Memory B cell (primary cell): ENCODE measurements around the gene SLC9A9.

Source experiments
- ATAC-seq: fragments of 150-1000 bp; cut with Tn5 transposase; 2 replicates; pipeline ENCODE4 v1.10.0; 2021; ENCODE audit warnings: low read depth, mild to moderate bottlenecking, moderate library complexity
- DNase-seq, 2 donors: peaks; one replicate each; pipeline ENCODE4 v3.0.0; 2022; ENCODE audit warnings: low spot score in 2 of 2
- H3K27ac Mint-ChIP-seq: one replicate; pipeline ENCODE4 v1.8.0; 2022; ENCODE audit warnings: mild to moderate bottlenecking, moderate library complexity, mixed read lengths
- H3K27me3 Mint-ChIP-seq: one replicate; pipeline ENCODE4 v1.8.0; 2022; ENCODE audit warnings: mixed read lengths
- H3K36me3 Mint-ChIP-seq: one replicate; pipeline ENCODE4 v1.8.0; 2022; ENCODE audit warnings: mild to moderate bottlenecking, mixed read lengths
- H3K4me1 Mint-ChIP-seq: one replicate; pipeline ENCODE4 v1.8.0; 2022; ENCODE audit warnings: mixed read lengths
- H3K4me3 Mint-ChIP-seq: one replicate; pipeline ENCODE4 v1.8.0; 2022; ENCODE audit warnings: mild to moderate bottlenecking, moderate library complexity, mixed read lengths
- H3K9me3 Mint-ChIP-seq: one replicate; pipeline ENCODE4 v1.8.0; 2022; ENCODE audit warnings: mixed read lengths

Gene SLC9A9

GRCh38 chr3:143604402-143605185 is 243.7 kb downstream of the SLC9A9 start:
- peak; percentile 94 for ATAC-seq
- H3K4me3 Mint-ChIP-seq: peak overlapping the region; percentile 0

GRCh38 chr3:143603774-143604173 is 244.5 kb downstream of the SLC9A9 start:
- Mint-ChIP-seq H3K27me3 (no peaks in the 10 kb centered on the region), H3K36me3 (peaks cover 3% of the 10 kb centered on the region), H3K4me1 (peaks cover 11% of the 10 kb centered on the region)

More at GRCh38 chr3:143604402-143605185, 243.7 kb downstream of the SLC9A9 start:
- Mint-ChIP-seq H3K27ac (peak overlapping the region; percentile 55), H3K4me1 (peaks cover 13% of the 10 kb centered on the region), H3K27me3 (no peaks in the 10 kb centered on the region), H3K9me3 (no peaks in the 10 kb centered on the region), H3K36me3 (peaks cover 3% of the 10 kb centered on the region)
- no peak for DNase-seq

GRCh38 chr3:143601723-143602484 is 246.4 kb downstream of the SLC9A9 start:
- ATAC-seq (no peak), DNase-seq (no peak)
- Mint-ChIP-seq H3K27me3 (no peaks in the 10 kb centered on the region), H3K27ac (no peak overlapping the region), H3K4me1 (peaks cover 11% of the 10 kb centered on the region), H3K9me3 (no peaks in the 10 kb centered on the region), H3K4me3 (no peak overlapping the region), H3K36me3 (peaks cover 3% of the 10 kb centered on the region)

More at GRCh38 chr3:143603774-143604173, 244.5 kb downstream of the SLC9A9 start:
- no peak for DNase-seq
- Mint-ChIP-seq H3K27ac (no peak overlapping the region), H3K4me3 (no peak overlapping the region), H3K9me3 (no peaks in the 10 kb centered on the region)
- ATAC-seq: no peak

GRCh38 chr3:143600756-143601718 is 247.2 kb downstream of the SLC9A9 start:
- Mint-ChIP-seq H3K4me1 (peaks cover 11% of the 10 kb centered on the region), H3K27me3 (no peaks in the 10 kb centered on the region), H3K36me3 (peaks cover 3% of the 10 kb centered on the region), H3K4me3 (no peak overlapping the region), H3K9me3 (no peaks in the 10 kb centered on the region), H3K27ac (no peak overlapping the region)
- ATAC-seq: no peak
- no peak for DNase-seq

- no peak overlapping the region for H3K27ac Mint-ChIP-seq
- peaks cover 4% of the 10 kb centered on the region for H3K4me1 Mint-ChIP-seq
- H3K36me3 Mint-ChIP-seq: no peaks in the 10 kb centered on the region
- H3K27me3 Mint-ChIP-seq: no peaks in the 10 kb centered on the region
- no peaks in the 10 kb centered on the region for H3K9me3 Mint-ChIP-seq
- DNase-seq (no peak), ATAC-seq (no peak)
- H3K4me3 Mint-ChIP-seq: no peak overlapping the region
Observed at GRCh38 chr3:143597774-143598652, 250.3 kb downstream of the SLC9A9 start.

- DNase-seq (no peak), ATAC-seq (no peak)
- Mint-ChIP-seq H3K4me3 (no peak overlapping the region), H3K27ac (no peak overlapping the region), H3K9me3 (no peaks in the 10 kb centered on the region), H3K4me1 (peaks cover 4% of the 10 kb centered on the region), H3K27me3 (no peaks in the 10 kb centered on the region), H3K36me3 (peaks cover under 1% of the 10 kb centered on the region)
Observed at GRCh38 chr3:143596957-143597642, 251.2 kb downstream of the SLC9A9 start.

GRCh38 chr3:143595456-143596077 is 252.7 kb downstream of the SLC9A9 start:
- no peak overlapping the region for H3K27ac Mint-ChIP-seq
- DNase-seq: no peak
- no peaks in the 10 kb centered on the region for H3K9me3 Mint-ChIP-seq
- no peak overlapping the region for H3K4me3 Mint-ChIP-seq
- H3K36me3 Mint-ChIP-seq: peaks cover 7% of the 10 kb centered on the region
- no peaks in the 10 kb centered on the region for H3K27me3 Mint-ChIP-seq
- H3K4me1 Mint-ChIP-seq: peaks cover 4% of the 10 kb centered on the region
- ATAC-seq: peak; percentile 98

- Mint-ChIP-seq H3K36me3 (peaks cover 7% of the 10 kb centered on the region), H3K4me3 (no peak overlapping the region), H3K4me1 (peaks cover 4% of the 10 kb centered on the region), H3K27ac (no peak overlapping the region), H3K9me3 (no peaks in the 10 kb centered on the region), H3K27me3 (no peaks in the 10 kb centered on the region)
- no peak for DNase-seq
- ATAC-seq: no peak
Observed at GRCh38 chr3:143594206-143594605, 254.1 kb downstream of the SLC9A9 start.

GRCh38 chr3:143590660-143591059 is 257.6 kb downstream of the SLC9A9 start:
- H3K27me3 Mint-ChIP-seq: no peaks in the 10 kb centered on the region
- H3K4me1 Mint-ChIP-seq: peaks cover 18% of the 10 kb centered on the region
- H3K27ac Mint-ChIP-seq: no peak overlapping the region
- H3K36me3 Mint-ChIP-seq: peaks cover 7% of the 10 kb centered on the region
- DNase-seq: no peak
- no peak for ATAC-seq
- H3K9me3 Mint-ChIP-seq: no peaks in the 10 kb centered on the region
- no peak overlapping the region for H3K4me3 Mint-ChIP-seq

GRCh38 chr3:143586576-143586975 is 261.7 kb downstream of the SLC9A9 start:
- Mint-ChIP-seq H3K27me3 (no peaks in the 10 kb centered on the region), H3K9me3 (no peaks in the 10 kb centered on the region), H3K27ac (no peak overlapping the region), H3K36me3 (peaks cover 2% of the 10 kb centered on the region), H3K4me3 (no peak overlapping the region), H3K4me1 (peaks cover 22% of the 10 kb centered on the region)
- DNase-seq: no peak
- ATAC-seq: no peak

GRCh38 chr3:143585720-143586456 is 262.4 kb downstream of the SLC9A9 start:
- Mint-ChIP-seq H3K9me3 (no peaks in the 10 kb centered on the region), H3K4me1 (peaks cover 22% of the 10 kb centered on the region), H3K27ac (peak overlapping the region; percentile 29), H3K36me3 (no peaks in the 10 kb centered on the region), H3K27me3 (no peaks in the 10 kb centered on the region), H3K4me3 (no peak overlapping the region)
- DNase-seq (no peak), ATAC-seq (peak; percentile 32)

GRCh38 chr3:143584474-143584873 is 263.8 kb downstream of the SLC9A9 start:
- Mint-ChIP-seq H3K36me3 (no peaks in the 10 kb centered on the region), H3K9me3 (no peaks in the 10 kb centered on the region), H3K4me1 (peaks cover 22% of the 10 kb centered on the region), H3K27ac (no peak overlapping the region), H3K27me3 (no peaks in the 10 kb centered on the region), H3K4me3 (no peak overlapping the region)
- no peak for DNase-seq
- ATAC-seq: no peak
